ENCODE measurements around the gene PGAM2.

Gene PGAM2

DNA sequence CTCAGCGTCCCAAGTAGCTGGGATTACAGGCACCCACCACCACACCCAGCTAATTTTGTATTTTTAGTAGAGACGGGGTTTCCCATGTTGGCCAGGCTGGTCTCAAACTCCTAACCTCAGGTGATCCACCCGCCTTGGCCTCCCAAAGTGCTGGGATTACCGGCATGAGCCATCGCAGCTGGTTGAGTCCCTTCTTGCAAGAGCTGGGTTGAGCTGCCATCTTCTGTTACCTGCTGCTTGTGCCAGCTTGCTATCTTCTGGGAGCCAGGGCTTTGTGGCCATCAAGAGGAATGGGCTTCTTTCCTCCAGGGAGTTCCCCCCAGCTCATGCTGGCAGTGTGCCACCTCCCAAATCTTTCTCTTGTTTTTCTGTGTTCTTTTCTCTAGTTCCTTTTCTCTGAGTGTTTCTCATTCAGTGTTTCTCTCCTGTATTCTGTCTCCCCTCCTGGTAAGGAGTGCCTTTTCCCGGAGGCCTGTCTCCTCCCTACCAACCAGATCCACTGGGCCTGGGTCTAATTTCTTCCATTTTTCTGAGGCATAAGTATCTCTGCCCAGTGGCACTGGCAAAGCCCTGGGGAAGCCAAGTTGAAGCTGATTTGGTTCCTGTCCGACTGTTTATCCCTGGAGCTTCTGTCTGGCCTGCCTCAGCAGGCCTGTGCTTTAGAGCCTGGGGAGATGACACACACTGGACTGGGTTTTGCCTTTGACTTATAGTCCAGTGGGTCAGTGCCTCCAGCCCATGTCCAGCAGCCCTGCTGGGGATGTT is 17.2 kb downstream of the PGAM2 start:
- DNase-seq (ENCODE audit: low read depth) = no peak
- TF ChIP-seq, protein P1, sequence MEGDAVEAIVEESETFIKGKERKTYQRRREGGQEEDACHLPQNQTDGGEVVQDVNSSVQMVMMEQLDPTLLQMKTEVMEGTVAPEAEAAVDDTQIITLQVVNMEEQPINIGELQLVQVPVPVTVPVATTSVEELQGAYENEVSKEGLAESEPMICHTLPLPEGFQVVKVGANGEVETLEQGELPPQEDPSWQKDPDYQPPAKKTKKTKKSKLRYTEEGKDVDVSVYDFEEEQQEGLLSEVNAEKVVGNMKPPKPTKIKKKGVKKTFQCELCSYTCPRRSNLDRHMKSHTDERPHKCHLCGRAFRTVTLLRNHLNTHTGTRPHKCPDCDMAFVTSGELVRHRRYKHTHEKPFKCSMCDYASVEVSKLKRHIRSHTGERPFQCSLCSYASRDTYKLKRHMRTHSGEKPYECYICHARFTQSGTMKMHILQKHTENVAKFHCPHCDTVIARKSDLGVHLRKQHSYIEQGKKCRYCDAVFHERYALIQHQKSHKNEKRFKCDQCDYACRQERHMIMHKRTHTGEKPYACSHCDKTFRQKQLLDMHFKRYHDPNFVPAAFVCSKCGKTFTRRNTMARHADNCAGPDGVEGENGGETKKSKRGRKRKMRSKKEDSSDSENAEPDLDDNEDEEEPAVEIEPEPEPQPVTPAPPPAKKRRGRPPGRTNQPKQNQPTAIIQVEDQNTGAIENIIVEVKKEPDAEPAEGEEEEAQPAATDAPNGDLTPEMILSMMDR (IDR thresholded peaks at IDR 0.05; ENCODE audit: control insufficient read depth, insufficient read depth, low read depth, low read length, missing control alignments) = no peak
- no peak overlapping the region for H3K4me3 ChIP-seq (ENCODE audit: control insufficient read depth, low read depth, low read length)

- H3K4me3 ChIP-seq (ENCODE audit: control insufficient read depth, low read depth, low read length) = no peak overlapping the region
- no peak for DNase-seq (ENCODE audit: low read depth)
- TF ChIP-seq, protein P1 (IDR thresholded peaks at IDR 0.05; ENCODE audit: control insufficient read depth, insufficient read depth, low read depth, low read length, missing control alignments) = no peak
Observed at GRCh38 chr7:44046321-44047061, 18.9 kb downstream of the PGAM2 start.

GRCh38 chr7:44045226-44046014 is 19.9 kb downstream of the PGAM2 start:
- peak overlapping the region; percentile 93 for H3K4me3 ChIP-seq (ENCODE audit: control insufficient read depth, low read depth, low read length)
- DNase-seq (ENCODE audit: low read depth) = no peak
- TF ChIP-seq, protein P1 (IDR thresholded peaks at IDR 0.05; ENCODE audit: control insufficient read depth, insufficient read depth, low read depth, low read length, missing control alignments) = no peak

GRCh38 chr7:44044315-44045225 is 20.8 kb downstream of the PGAM2 start, which contains the start of gene DBNL:
DBNL (plus strand) TSS chr7:44044702; CDS start chr7:44044738, 36 bp downstream.
- TF ChIP-seq, protein P1 (IDR thresholded peaks at IDR 0.05; ENCODE audit: control insufficient read depth, insufficient read depth, low read depth, low read length, missing control alignments) = no peak
- peak within 1 kb of the TSS; percentile 93 for H3K4me3 ChIP-seq (ENCODE audit: control insufficient read depth, low read depth, low read length)
- DNase-seq (ENCODE audit: low read depth) = peak; percentile 20

DNA sequence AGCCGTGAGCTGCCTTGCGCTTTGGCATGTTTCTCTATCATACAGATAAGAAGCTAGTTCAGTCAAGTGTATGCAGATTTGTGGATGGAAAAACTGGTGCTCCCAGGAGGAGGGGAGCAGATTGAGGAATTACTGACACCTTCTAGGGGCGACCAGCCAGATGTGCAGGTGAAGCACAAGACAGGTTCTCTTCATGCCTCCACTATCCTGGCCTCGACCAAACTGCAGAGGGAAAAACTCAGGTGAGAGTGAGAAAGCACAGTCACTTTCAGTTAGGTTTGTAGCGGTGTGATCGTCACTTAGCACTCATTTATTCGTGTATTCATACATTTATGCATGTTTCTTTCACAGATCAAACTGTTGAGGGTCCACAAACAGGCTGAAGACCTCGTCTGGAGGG is 21.5 kb downstream of the PGAM2 start:
- peak overlapping the region; percentile 93 for H3K4me3 ChIP-seq (ENCODE audit: control insufficient read depth, low read depth, low read length)
- TF ChIP-seq, protein P1 (IDR thresholded peaks at IDR 0.05; ENCODE audit: control insufficient read depth, insufficient read depth, low read depth, low read length, missing control alignments) = no peak
- no peak for DNase-seq (ENCODE audit: low read depth)

Measured in AG09309 (cell line).